ENCODE measurements around the gene LRRTM3.
A peak's percentile ranks its signal among the peaks of the same experiment; 100 is the strongest.

LRRTM3 gene

DNA sequence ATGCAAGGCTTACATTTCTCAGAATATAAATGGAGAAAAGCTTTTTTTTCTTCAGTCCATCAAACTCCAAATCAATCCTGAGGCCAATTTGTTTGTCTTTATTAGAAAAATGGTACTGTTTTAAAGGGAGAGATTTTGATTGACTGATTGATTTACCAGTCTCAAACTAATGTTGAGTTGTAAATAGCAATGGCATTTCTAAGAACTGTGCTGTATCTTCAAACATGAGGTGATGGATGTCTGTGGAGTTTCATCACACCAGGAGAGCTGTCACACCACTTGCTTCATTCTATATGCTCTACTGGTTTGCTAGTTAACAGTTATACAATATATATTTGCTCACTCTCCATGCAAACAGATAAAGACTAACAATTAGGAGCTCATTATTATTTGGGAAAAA is 39.0 kb upstream of the LRRTM3 start:
- H3K9me3 Mint-ChIP-seq: no peaks in the 10 kb centered on the region
- TF ChIP-seq CTCF (IDR thresholded peaks at IDR 0.05; ENCODE audit: unreplicated experiment in 3 of 3): no peak
- no peaks in the 10 kb centered on the region for H3K36me3 Mint-ChIP-seq (ENCODE audit: low read depth)
- H3K4me3 Mint-ChIP-seq: no peak overlapping the region
- H3K27ac Mint-ChIP-seq: no peak overlapping the region
- H3K27me3 Mint-ChIP-seq (ENCODE audit: low read depth): no peaks in the 10 kb centered on the region
- no peaks in the 10 kb centered on the region for H3K4me1 Mint-ChIP-seq

- H3K27me3 Mint-ChIP-seq (ENCODE audit: low read depth): no peaks in the 10 kb centered on the region
- no peaks in the 10 kb centered on the region for H3K36me3 Mint-ChIP-seq (ENCODE audit: low read depth)
- H3K4me1 Mint-ChIP-seq: no peaks in the 10 kb centered on the region
- H3K9me3 Mint-ChIP-seq: no peaks in the 10 kb centered on the region
- TF ChIP-seq CTCF (IDR thresholded peaks at IDR 0.05; ENCODE audit: unreplicated experiment in 3 of 3): no peak
- H3K27ac Mint-ChIP-seq: no peak overlapping the region
- H3K4me3 Mint-ChIP-seq: no peak overlapping the region
These were observed 37.6 kb upstream of the LRRTM3 start for GRCh38 chr10:66888237-66888636.

DNA sequence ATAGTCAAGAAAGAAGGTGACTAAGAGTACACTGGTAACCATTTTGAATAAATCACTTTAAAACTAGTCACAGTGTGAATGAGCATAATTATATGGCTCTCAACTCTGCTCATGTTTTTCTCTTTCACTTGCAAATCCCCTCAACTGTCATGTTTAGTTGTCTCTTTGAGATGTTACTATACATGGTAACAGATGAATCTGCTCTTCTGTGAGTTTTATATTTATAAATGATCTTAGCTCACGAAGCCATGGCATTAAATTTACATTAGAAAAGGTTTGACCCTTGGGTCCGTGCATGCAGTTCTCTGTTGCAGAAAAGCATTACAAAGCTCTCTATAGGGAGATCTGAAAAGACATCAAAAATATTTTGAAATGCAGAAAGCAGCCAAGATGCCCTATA is 33.0 kb upstream of the LRRTM3 start:
- Mint-ChIP-seq H3K4me1 (no peaks in the 10 kb centered on the region), H3K27ac (no peak overlapping the region), H3K9me3 (peaks cover 2% of the 10 kb centered on the region), H3K27me3 (ENCODE audit: low read depth) (no peaks in the 10 kb centered on the region), H3K4me3 (no peak overlapping the region), H3K36me3 (ENCODE audit: low read depth) (no peaks in the 10 kb centered on the region)
- no peak for TF ChIP-seq CTCF (IDR thresholded peaks at IDR 0.05; ENCODE audit: unreplicated experiment in 3 of 3)

DNA sequence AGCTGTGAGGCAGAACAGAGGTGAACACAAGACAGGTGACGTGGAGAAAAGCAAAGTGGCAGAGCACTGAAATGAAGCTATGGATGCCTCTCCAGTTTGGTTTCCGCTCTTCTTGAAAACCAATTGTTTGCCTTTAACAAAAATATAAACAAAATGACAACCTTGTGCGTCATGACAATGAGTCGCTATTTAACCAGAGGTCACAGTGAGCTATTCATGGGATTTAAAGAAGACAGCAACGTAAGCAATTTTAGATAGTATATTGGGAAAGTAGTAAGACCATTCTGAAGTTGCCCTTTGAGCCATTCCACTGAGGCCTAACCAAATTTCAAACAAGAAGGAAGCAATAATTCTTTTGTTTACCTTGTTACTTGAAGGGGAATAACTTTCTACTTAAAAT is 15.2 kb upstream of the LRRTM3 start:
- H3K4me1 Mint-ChIP-seq: no peaks in the 10 kb centered on the region
- no peaks in the 10 kb centered on the region for H3K27me3 Mint-ChIP-seq (ENCODE audit: low read depth)
- no peak for TF ChIP-seq CTCF (IDR thresholded peaks at IDR 0.05; ENCODE audit: unreplicated experiment in 3 of 3)
- no peak overlapping the region for H3K4me3 Mint-ChIP-seq
- H3K27ac Mint-ChIP-seq: no peak overlapping the region
- H3K9me3 Mint-ChIP-seq: no peaks in the 10 kb centered on the region
- H3K36me3 Mint-ChIP-seq (ENCODE audit: low read depth): no peaks in the 10 kb centered on the region

GRCh38 chr10:66916030-66916429 is 9.8 kb upstream of the LRRTM3 start:
- TF ChIP-seq CTCF (IDR thresholded peaks at IDR 0.05; ENCODE audit: unreplicated experiment in 3 of 3): no peak
- Mint-ChIP-seq H3K27ac (no peak overlapping the region), H3K9me3 (peaks cover 2% of the 10 kb centered on the region), H3K4me3 (no peak overlapping the region), H3K27me3 (ENCODE audit: low read depth) (no peaks in the 10 kb centered on the region), H3K36me3 (ENCODE audit: low read depth) (no peaks in the 10 kb centered on the region), H3K4me1 (no peaks in the 10 kb centered on the region)

DNA sequence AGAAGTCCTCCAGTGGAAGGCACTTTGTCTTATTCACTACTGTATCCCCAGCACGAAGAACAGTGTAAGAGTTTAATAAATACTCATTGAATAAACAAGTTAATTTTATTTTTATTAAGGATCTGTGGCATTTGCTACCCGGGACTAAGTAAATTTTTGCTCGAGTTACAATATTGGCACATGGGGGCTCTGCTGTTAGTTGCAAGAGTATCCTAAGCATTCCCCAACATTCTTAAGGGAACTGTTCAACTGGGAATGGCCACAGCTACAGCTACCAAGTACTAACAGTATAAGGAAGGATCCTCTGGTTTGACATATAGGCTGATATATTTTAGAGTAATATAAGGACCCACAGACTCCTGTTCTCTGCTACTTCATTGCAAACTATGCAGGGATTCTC is 8.7 kb upstream of the LRRTM3 start:
- H3K27ac Mint-ChIP-seq: no peak overlapping the region
- H3K9me3 Mint-ChIP-seq: peaks cover 2% of the 10 kb centered on the region
- no peak overlapping the region for H3K4me3 Mint-ChIP-seq
- no peaks in the 10 kb centered on the region for H3K4me1 Mint-ChIP-seq
- no peaks in the 10 kb centered on the region for H3K36me3 Mint-ChIP-seq (ENCODE audit: low read depth)
- H3K27me3 Mint-ChIP-seq (ENCODE audit: low read depth): no peaks in the 10 kb centered on the region
- peak in 2 of 3 experiments; percentile 9 to 15 for TF ChIP-seq CTCF (IDR thresholded peaks at IDR 0.05; ENCODE audit: unreplicated experiment in 3 of 3)
